ENCODE measurements around the gene LAMB3. TPM values are rescaled to one million over a fixed set of nuclear protein-coding genes. Genes with fewer than 3 reads are reported as not detected.

LAMB3 gene
- total RNA-seq, 4 donors from 2014 or later = 74.2 to 165 (median 127) TPM

GRCh38 chr1:209583408-209583807, 68.8 kb downstream of the LAMB3 start, which contains the start of gene CAMK1G:
Gene CAMK1G, plus strand, starts transcription at chr1:209583714. Its CDS starts 11,270 bp downstream, at chr1:209594984.
- DNase-seq (ENCODE audit: low spot score in 2 of 2) = no peak
- H3K27me3 ChIP-seq = peaks cover 47% of the 10 kb centered on the region
- peaks cover 12% of the 10 kb centered on the region for H3K4me1 ChIP-seq
- 25% methylated on average over 6 of the region's 6 CpGs for WGBS
- H3K27ac ChIP-seq = no peak within 1 kb of the TSS
- H3K9me3 ChIP-seq = no peaks in the 10 kb centered on the region
- TF ChIP-seq EP300 (IDR thresholded peaks at IDR 0.05) (no peak), POLR2AphosphoS5 (IDR thresholded peaks at IDR 0.05) (no peak)
- H3K4me3 ChIP-seq = peak within 1 kb of the TSS; percentile 4
- no peaks in the 10 kb centered on the region for H3K36me3 ChIP-seq

GRCh38 chr1:209580577-209580976, 71.6 kb downstream of the LAMB3 start:
- peaks cover 47% of the 10 kb centered on the region for H3K27me3 ChIP-seq
- peaks cover 7% of the 10 kb centered on the region for H3K4me1 ChIP-seq

GRCh38 chr1:209577346-209577745, 74.9 kb downstream of the LAMB3 start:
- Histone ChIP-seq H3K27ac (no peak overlapping the region), H3K4me3 (no peak overlapping the region), H3K4me1 (no peaks in the 10 kb centered on the region), H3K27me3 (peaks cover 19% of the 10 kb centered on the region), H3K9me3 (no peaks in the 10 kb centered on the region), H3K36me3 (no peaks in the 10 kb centered on the region)
- TF ChIP-seq EP300 (IDR thresholded peaks at IDR 0.05) = no peak
- TF ChIP-seq, protein P1, sequence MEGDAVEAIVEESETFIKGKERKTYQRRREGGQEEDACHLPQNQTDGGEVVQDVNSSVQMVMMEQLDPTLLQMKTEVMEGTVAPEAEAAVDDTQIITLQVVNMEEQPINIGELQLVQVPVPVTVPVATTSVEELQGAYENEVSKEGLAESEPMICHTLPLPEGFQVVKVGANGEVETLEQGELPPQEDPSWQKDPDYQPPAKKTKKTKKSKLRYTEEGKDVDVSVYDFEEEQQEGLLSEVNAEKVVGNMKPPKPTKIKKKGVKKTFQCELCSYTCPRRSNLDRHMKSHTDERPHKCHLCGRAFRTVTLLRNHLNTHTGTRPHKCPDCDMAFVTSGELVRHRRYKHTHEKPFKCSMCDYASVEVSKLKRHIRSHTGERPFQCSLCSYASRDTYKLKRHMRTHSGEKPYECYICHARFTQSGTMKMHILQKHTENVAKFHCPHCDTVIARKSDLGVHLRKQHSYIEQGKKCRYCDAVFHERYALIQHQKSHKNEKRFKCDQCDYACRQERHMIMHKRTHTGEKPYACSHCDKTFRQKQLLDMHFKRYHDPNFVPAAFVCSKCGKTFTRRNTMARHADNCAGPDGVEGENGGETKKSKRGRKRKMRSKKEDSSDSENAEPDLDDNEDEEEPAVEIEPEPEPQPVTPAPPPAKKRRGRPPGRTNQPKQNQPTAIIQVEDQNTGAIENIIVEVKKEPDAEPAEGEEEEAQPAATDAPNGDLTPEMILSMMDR (IDR thresholded peaks at IDR 0.05) = no peak
- no peak for TF ChIP-seq POLR2AphosphoS5 (IDR thresholded peaks at IDR 0.05)
- no peak for TF ChIP-seq POLR2A (IDR thresholded peaks at IDR 0.05)
- WGBS = 74% methylated on average over 3 of the region's 3 CpGs
- DNase-seq (ENCODE audit: low spot score in 2 of 2) = no peak

More at GRCh38 chr1:209580577-209580976, 71.6 kb downstream of the LAMB3 start:
- WGBS = 66% methylated on average over 2 of the region's 2 CpGs
- no peaks in the 10 kb centered on the region for H3K9me3 ChIP-seq
- TF ChIP-seq POLR2AphosphoS5 (IDR thresholded peaks at IDR 0.05) (no peak), POLR2A (IDR thresholded peaks at IDR 0.05) (no peak), EP300 (IDR thresholded peaks at IDR 0.05) (no peak)
- TF ChIP-seq, protein P1 (IDR thresholded peaks at IDR 0.05) = no peak
- no peak overlapping the region for H3K4me3 ChIP-seq
- no peak for DNase-seq (ENCODE audit: low spot score in 2 of 2)
- H3K27ac ChIP-seq = no peak overlapping the region
- H3K36me3 ChIP-seq = no peaks in the 10 kb centered on the region

- DNase-seq (ENCODE audit: low spot score in 2 of 2) = peak; percentile 78 to 85
- Histone ChIP-seq H3K4me1 (no peaks in the 10 kb centered on the region), H3K9me3 (no peaks in the 10 kb centered on the region), H3K27me3 (peaks cover 21% of the 10 kb centered on the region), H3K4me3 (no peak overlapping the region), H3K36me3 (no peaks in the 10 kb centered on the region), H3K27ac (no peak overlapping the region)
- no peak for TF ChIP-seq POLR2A (IDR thresholded peaks at IDR 0.05)
- TF ChIP-seq, protein P1 (IDR thresholded peaks at IDR 0.05) = peak; percentile 75 to 91
- 23% methylated on average over 12 of the region's 12 CpGs for WGBS
Observed at GRCh38 chr1:209576392-209577197, 75.6 kb downstream of the LAMB3 start.

- peaks cover 2% of the 10 kb centered on the region for H3K4me1 ChIP-seq
- no peak for DNase-seq (ENCODE audit: low spot score in 2 of 2)
- no peaks in the 10 kb centered on the region for H3K9me3 ChIP-seq
- TF ChIP-seq EP300 (IDR thresholded peaks at IDR 0.05) = no peak
- TF ChIP-seq, protein P1 (IDR thresholded peaks at IDR 0.05) = no peak
- TF ChIP-seq POLR2A (IDR thresholded peaks at IDR 0.05) = no peak
- no peak for TF ChIP-seq POLR2AphosphoS5 (IDR thresholded peaks at IDR 0.05)
- no peaks in the 10 kb centered on the region for H3K36me3 ChIP-seq
- H3K27me3 ChIP-seq = peaks cover 15% of the 10 kb centered on the region
- WGBS = 75% methylated on average over 3 of the region's 3 CpGs
- no peak overlapping the region for H3K4me3 ChIP-seq
- H3K27ac ChIP-seq = no peak overlapping the region
Observed at GRCh38 chr1:209570743-209571142, 81.5 kb downstream of the LAMB3 start.
